Measurements from ENCODE around the gene MIA2. TPM values are rescaled to one million over a fixed set of nuclear protein-coding genes. Genes with fewer than 3 reads are reported as not detected.
"Not testable (repeated sequence)": the region's sequence is repeated elsewhere in the genome, so short reads cannot be mapped to it uniquely, and the experiment has no call there.

The MIA2 gene
- polyA plus RNA-seq, 4 donors: 55.3 to 264 (median 210) TPM

DNA sequence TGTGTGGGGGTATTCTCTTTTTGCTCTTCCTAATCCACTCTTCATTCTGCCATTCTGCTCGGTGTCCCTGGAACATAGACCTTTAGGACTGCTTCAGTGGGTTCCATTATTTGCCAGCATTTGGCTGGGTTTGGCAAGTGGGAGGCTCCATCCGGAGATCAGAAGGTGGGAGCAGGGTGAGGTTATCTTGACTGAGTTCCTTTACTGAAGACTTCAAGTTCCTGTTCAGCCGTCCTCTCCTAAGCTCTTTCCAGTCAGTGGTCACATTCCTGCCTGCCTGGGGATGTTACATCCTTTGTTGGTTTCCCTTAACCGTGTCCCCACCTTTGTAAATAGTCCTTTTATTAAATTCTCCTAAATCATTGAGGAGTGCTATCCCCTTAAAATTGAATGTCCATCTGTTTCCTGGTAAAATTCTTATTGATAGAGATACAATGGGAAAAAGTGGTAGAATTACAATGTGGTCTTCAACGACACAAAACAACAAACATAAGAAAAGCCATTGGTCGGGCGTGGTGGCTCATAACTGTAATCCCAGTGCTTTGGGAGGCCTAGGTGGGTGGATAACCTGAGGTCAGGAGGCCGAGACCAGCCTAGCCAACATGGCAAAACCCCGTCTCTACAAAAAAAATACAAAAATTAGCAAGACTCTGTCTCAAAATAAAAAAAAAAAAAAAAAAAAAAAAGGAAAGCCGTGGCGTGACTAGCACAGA is 5.0 kb upstream of the MIA2 start:
- Histone ChIP-seq H3K9me3 (ENCODE audit: control insufficient read depth in 2 of 2, insufficient read depth in 1 of 2, low read depth in 1 of 2, low read length in 1 of 2) (no peaks in the 10 kb centered on the region), H3K4me1 (ENCODE audit: control insufficient read depth in 3 of 3, insufficient read depth in 2 of 3, low read depth in 1 of 3, low read length in 2 of 3) (peaks cover 0 to 18% (median 3%) of the 10 kb centered on the region in 3 donors), H3K36me3 (ENCODE audit: control insufficient read depth in 3 of 3, insufficient read depth in 2 of 3, low read depth in 1 of 3, low read length in 3 of 3) (no peaks in the 10 kb centered on the region), H3K27me3 (ENCODE audit: control insufficient read depth in 3 of 3, insufficient read depth in 3 of 3, low read length in 3 of 3) (no peaks in the 10 kb centered on the region), H3K4me3 (ENCODE audit: low read depth in 1 of 3, low read length in 3 of 3) (no peak overlapping the region), H3K27ac (ENCODE audit: low read depth in 1 of 3, low read length in 2 of 3) (peak overlapping the region; percentile 22 to 41 (median 29))
- WGBS, 3 donors: 60 to 86% (median 79%) methylated on average over 11 of the region's 11 CpGs
- DNase-seq: no peak
- FAIRE-seq: no peak

DNA sequence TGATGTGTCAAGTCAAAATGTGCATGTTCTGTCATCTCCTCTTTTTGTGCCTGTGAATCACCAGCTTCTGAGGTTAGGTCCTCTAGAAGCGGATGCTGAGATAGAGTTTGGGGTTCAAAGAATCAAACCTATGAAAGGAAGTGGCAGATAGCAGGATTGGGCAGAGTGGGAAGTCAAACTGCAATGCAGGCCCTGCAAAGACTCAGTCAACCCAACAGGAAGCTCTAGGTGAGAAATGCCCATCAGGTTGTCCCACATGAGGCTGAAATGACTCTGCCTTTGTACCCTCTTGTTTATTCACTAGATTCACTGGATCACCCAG is 4.5 kb upstream of the MIA2 start:
- Histone ChIP-seq H3K36me3 (ENCODE audit: control insufficient read depth in 3 of 3, insufficient read depth in 2 of 3, low read depth in 1 of 3, low read length in 3 of 3) (no peaks in the 10 kb centered on the region), H3K27me3 (ENCODE audit: control insufficient read depth in 3 of 3, insufficient read depth in 3 of 3, low read length in 3 of 3) (no peaks in the 10 kb centered on the region), H3K4me3 (ENCODE audit: low read depth in 1 of 3, low read length in 3 of 3) (no peak overlapping the region), H3K9me3 (ENCODE audit: control insufficient read depth in 2 of 2, insufficient read depth in 1 of 2, low read depth in 1 of 2, low read length in 1 of 2) (no peaks in the 10 kb centered on the region), H3K27ac (ENCODE audit: low read depth in 1 of 3, low read length in 2 of 3) (peak overlapping the region in 1 of 3 donors; percentile 41), H3K4me1 (ENCODE audit: control insufficient read depth in 3 of 3, insufficient read depth in 2 of 3, low read depth in 1 of 3, low read length in 2 of 3) (peaks cover 0 to 18% (median 3%) of the 10 kb centered on the region in 3 donors)
- peak in 1 of 2 donors; percentile 57 for DNase-seq
- FAIRE-seq: no peak
- 78 to 87% (median 82%) methylated on average over 1 of the region's 1 CpG for WGBS, 3 donors

DNA sequence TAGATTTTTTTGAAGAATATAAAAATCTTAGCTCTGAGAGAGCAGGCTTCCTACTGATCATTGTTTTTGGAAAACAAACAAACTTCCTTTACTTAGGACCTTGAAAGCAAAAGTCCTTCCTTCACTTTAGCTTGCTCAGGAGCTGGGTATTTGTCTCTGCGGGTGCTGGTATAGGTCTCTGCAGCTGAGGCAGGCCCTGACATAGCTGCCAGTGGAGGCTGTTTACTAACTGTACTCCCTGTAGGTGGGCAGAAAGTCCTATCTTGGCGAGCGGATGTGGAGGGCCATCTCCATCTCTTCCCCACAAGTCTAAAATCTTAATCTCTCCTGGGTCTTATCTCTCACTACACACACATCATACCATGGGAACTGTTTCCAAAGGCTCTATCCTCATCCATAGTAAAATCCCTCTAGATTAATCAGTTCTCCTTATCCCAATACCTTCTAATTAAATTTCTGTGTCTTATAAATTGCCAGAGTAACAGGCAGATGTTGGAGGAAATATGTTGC is 4.1 kb upstream of the MIA2 start:
- FAIRE-seq: no peak
- Histone ChIP-seq H3K4me1 (ENCODE audit: control insufficient read depth in 3 of 3, insufficient read depth in 2 of 3, low read depth in 1 of 3, low read length in 2 of 3) (peaks cover 0 to 18% (median 3%) of the 10 kb centered on the region in 3 donors), H3K27ac (ENCODE audit: low read depth in 1 of 3, low read length in 2 of 3) (peak overlapping the region in 1 of 3 donors; percentile 29), H3K27me3 (ENCODE audit: control insufficient read depth in 3 of 3, insufficient read depth in 3 of 3, low read length in 3 of 3) (no peaks in the 10 kb centered on the region), H3K4me3 (ENCODE audit: low read depth in 1 of 3, low read length in 3 of 3) (no peak overlapping the region), H3K36me3 (ENCODE audit: control insufficient read depth in 3 of 3, insufficient read depth in 2 of 3, low read depth in 1 of 3, low read length in 3 of 3) (no peaks in the 10 kb centered on the region), H3K9me3 (ENCODE audit: control insufficient read depth in 2 of 2, insufficient read depth in 1 of 2, low read depth in 1 of 2, low read length in 1 of 2) (no peaks in the 10 kb centered on the region)
- WGBS, 3 donors: 86 to 93% (median 89%) methylated on average over 3 of the region's 3 CpGs
- no peak for DNase-seq

DNA sequence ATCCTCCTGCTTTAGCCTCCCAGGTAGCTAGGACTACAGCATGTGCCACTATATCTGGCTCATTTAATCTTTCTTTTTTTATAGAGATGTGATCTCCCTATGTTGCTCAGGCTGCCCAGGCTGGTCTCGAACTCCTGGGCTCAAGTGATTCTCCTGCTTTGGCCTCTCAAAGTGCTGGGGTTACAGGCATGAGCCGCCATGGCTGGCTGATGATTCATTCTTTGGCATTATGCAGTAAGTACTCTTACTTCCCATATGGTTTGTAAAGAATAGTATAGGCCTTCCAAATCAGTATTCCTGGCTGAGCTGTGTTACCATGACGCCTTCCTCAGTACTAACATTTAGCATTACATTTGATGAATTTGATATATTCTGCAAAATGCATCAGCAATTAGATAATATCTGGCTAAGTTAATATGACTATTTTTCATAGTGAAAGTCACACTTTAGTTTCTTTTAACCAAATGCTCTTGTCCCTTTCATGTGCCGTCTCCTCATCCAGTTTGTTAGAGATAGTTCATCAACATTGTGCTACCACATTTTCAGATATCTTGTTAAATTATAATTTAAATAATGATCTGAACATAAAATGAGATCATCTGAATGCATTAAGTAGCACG is 3.2 kb upstream of the MIA2 start:
- no peak for FAIRE-seq
- 66 to 85% (median 76%) methylated on average over 5 of the region's 5 CpGs for WGBS, 3 donors
- H3K9me3 ChIP-seq (ENCODE audit: control insufficient read depth in 2 of 2, insufficient read depth in 1 of 2, low read depth in 1 of 2, low read length in 1 of 2): no peaks in the 10 kb centered on the region

DNA sequence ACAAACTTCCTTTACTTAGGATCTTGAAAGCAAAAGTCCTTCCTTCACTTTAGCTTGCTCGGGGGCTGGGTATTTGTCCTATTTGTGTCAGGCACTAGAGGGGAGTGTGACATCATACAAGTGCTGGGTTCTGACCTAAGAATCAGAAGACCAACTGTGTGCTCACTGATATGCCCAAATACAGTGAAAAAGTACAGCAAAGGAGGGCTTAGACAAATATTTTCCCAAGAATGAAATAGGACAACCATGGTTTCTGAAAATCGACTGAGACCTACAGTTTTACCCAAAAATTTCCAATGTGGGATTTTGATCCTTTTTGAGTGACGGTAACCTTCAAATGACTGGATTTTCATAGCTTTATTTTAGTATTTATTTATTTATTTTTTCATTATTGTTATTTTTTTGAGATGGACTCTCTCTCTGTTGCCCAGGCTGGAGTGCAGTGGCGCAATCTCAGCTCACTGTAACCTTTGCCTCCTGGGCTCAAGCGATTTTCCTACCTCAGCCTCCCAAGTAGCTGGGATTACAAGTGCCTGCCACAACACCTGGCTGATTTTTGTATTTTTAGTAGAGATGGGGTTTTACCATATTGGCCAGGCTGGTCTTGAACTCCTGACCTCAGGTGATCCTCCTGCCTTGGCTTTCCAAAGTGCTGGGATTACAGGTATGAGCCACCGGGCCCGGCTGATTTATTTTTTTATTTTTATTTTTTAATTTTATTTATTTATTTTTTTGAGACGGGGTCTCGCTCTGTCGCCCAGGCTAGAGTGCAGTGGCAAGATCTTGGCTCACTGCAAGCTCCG is 1.8 kb upstream of the MIA2 start:
- FAIRE-seq; H3K9me3 ChIP-seq (ENCODE audit: control insufficient read depth in 2 of 2, insufficient read depth in 1 of 2, low read depth in 1 of 2, low read length in 1 of 2); H3K4me3 ChIP-seq (ENCODE audit: low read depth in 1 of 3, low read length in 3 of 3); H3K36me3 ChIP-seq (ENCODE audit: control insufficient read depth in 3 of 3, insufficient read depth in 2 of 3, low read depth in 1 of 3, low read length in 3 of 3); H3K27me3 ChIP-seq (ENCODE audit: control insufficient read depth in 3 of 3, insufficient read depth in 3 of 3, low read length in 3 of 3): not testable (repeated sequence)
- peak overlapping the region in 1 of 3 donors; percentile 13 for H3K27ac ChIP-seq (ENCODE audit: low read depth in 1 of 3, low read length in 2 of 3)
- H3K4me1 ChIP-seq (ENCODE audit: control insufficient read depth in 3 of 3, insufficient read depth in 2 of 3, low read depth in 1 of 3, low read length in 2 of 3): peaks cover 0 to 18% (median 3%) of the 10 kb centered on the region in 3 donors
- WGBS, 3 donors: 77 to 87% (median 84%) methylated on average over 11 of the region's 11 CpGs
- peak; percentile 50 for DNase-seq

More for the DNA sequence above, 3.2 kb upstream of the MIA2 start:
- H3K4me1 ChIP-seq (ENCODE audit: control insufficient read depth in 3 of 3, insufficient read depth in 2 of 3, low read depth in 1 of 3, low read length in 2 of 3): peaks cover 0 to 18% (median 3%) of the 10 kb centered on the region in 3 donors
- DNase-seq: no peak
- no peak overlapping the region for H3K27ac ChIP-seq (ENCODE audit: low read depth in 1 of 3, low read length in 2 of 3)
- H3K36me3 ChIP-seq (ENCODE audit: control insufficient read depth in 3 of 3, insufficient read depth in 2 of 3, low read depth in 1 of 3, low read length in 3 of 3): no peaks in the 10 kb centered on the region
- H3K4me3 ChIP-seq (ENCODE audit: low read depth in 1 of 3, low read length in 3 of 3): no peak overlapping the region
- H3K27me3 ChIP-seq (ENCODE audit: control insufficient read depth in 3 of 3, insufficient read depth in 3 of 3, low read length in 3 of 3): no peaks in the 10 kb centered on the region

DNA sequence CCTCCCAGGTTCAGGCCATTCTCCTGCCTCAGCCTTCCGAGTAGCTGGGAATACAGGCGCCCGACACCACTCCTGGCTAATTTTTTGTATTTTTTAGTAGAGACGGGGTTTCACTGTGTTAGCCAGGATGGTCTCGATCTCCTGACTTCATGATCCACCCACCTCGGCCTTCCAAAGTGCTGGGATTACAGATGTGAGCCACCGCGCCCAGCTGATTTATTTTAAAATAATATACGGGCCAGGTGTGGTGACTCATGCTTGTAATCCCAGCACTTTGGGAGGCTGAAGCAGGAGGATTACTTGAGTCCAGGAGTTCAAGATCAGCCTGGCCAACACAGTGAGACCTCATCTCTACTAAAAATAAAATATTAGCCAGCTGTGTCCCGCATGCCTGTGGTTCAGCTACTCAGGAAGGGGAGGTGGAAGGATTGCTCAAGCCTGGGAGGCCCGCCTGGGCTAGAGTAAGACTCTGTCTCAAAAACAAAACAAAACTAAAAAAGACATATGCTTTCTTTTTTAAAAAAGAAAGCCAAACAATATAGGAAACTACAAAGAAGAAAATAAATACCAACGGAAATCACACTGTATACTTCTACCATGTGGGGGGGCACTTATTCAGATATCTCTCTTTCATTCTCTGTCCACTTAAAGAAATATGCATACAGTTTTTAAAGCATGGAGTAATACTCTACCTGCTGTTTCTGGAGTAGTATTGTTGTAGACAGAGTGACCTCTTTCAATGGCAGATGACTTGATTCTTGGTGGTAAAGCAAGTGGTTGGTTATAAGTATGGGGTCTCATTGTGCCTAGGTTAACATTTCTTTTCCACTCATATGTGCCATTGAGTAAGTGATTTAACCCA is 930 bp upstream of the MIA2 start:
- Histone ChIP-seq H3K27ac (ENCODE audit: low read depth in 1 of 3, low read length in 2 of 3) (peak overlapping the region in 1 of 3 donors; percentile 61), H3K36me3 (ENCODE audit: control insufficient read depth in 3 of 3, insufficient read depth in 2 of 3, low read depth in 1 of 3, low read length in 3 of 3) (peaks cover 0 to 7% (median 0%) of the 10 kb centered on the region in 3 donors), H3K27me3 (ENCODE audit: control insufficient read depth in 3 of 3, insufficient read depth in 3 of 3, low read length in 3 of 3) (no peaks in the 10 kb centered on the region), H3K9me3 (ENCODE audit: control insufficient read depth in 2 of 2, insufficient read depth in 1 of 2, low read depth in 1 of 2, low read length in 1 of 2) (no peaks in the 10 kb centered on the region), H3K4me1 (ENCODE audit: control insufficient read depth in 3 of 3, insufficient read depth in 2 of 3, low read depth in 1 of 3, low read length in 2 of 3) (peaks cover 0 to 14% (median 3%) of the 10 kb centered on the region in 3 donors), H3K4me3 (ENCODE audit: low read depth in 1 of 3, low read length in 3 of 3) (no peak overlapping the region)
- FAIRE-seq (no peak), DNase-seq (peak in 1 of 2 donors; percentile 42)
- WGBS, 3 donors: 69 to 76% (median 70%) methylated on average over 12 of the region's 12 CpGs

DNA sequence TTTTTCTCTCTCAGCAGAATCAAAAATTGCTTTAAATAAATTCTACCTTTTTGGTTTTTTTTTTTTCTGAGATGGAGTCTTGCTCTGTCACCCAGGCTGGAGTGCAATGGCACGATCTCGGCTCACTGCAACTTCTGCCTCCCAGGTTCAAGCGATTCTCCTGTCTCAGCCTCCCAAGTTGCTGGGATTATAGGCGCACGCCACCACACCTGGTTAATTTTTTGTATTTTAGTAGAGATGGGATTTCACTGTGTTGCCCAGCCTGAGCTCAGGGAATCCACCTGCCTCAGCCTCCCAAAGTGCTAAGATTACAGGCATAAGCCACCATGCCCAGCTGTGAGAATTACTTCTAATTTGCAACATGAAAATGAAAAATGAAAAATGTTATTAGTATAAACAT is 1.3 kb downstream of the MIA2 start:
- not testable (repeated sequence) for FAIRE-seq; DNase-seq; H3K4me1 ChIP-seq (ENCODE audit: control insufficient read depth in 3 of 3, insufficient read depth in 2 of 3, low read depth in 1 of 3, low read length in 2 of 3); H3K27ac ChIP-seq (ENCODE audit: low read depth in 1 of 3, low read length in 2 of 3); H3K27me3 ChIP-seq (ENCODE audit: control insufficient read depth in 3 of 3, insufficient read depth in 3 of 3, low read length in 3 of 3); H3K9me3 ChIP-seq (ENCODE audit: control insufficient read depth in 2 of 2, insufficient read depth in 1 of 2, low read depth in 1 of 2, low read length in 1 of 2)
- WGBS, 3 donors: 88 to 91% (median 91%) methylated on average over 5 of the region's 5 CpGs
- Histone ChIP-seq H3K4me3 (ENCODE audit: low read depth in 1 of 3, low read length in 3 of 3) (peak overlapping the region in 2 of 3 donors; percentile 27 to 47), H3K36me3 (ENCODE audit: control insufficient read depth in 3 of 3, insufficient read depth in 2 of 3, low read depth in 1 of 3, low read length in 3 of 3) (peaks cover 0 to 14% (median 0%) of the 10 kb centered on the region in 3 donors)

All from small intestine (tissue), 7 donors.